Activated T-cell treated with anti-CD3 and anti-CD28 coated beads for 24 hours (primary cell): ENCODE measurements around the gene RNF5.
"Not testable (repeated sequence)": the region's sequence is repeated elsewhere in the genome, so short reads cannot be mapped to it uniquely, and the experiment has no call there.

Source experiments
- DNase-seq: peaks from one replicate; pipeline ENCODE4 v3.0.0-alpha.2; 2020; ENCODE audit warnings: low read depth

The RNF5 gene

GRCh38 chr6:32210191-32210601, 32.0 kb downstream of the RNF5 start:
- no peak for DNase-seq

- DNase-seq = not testable (repeated sequence)
Measured at GRCh38 chr6:32211432-32211831, 33.2 kb downstream of the RNF5 start.

GRCh38 chr6:32212076-32212760, 34.0 kb downstream of the RNF5 start:
- no peak for DNase-seq

GRCh38 chr6:32213649-32214048, 35.4 kb downstream of the RNF5 start:
- DNase-seq = no peak

- no peak for DNase-seq
Measured at GRCh38 chr6:32214126-32214525, 35.9 kb downstream of the RNF5 start.

- DNase-seq = no peak
Measured at GRCh38 chr6:32215617-32216016, 37.4 kb downstream of the RNF5 start.

GRCh38 chr6:32216285-32216684, 38.1 kb downstream of the RNF5 start:
- DNase-seq = no peak

- DNase-seq = no peak
Measured at GRCh38 chr6:32216998-32217397, 38.8 kb downstream of the RNF5 start.

- no peak for DNase-seq
Measured at GRCh38 chr6:32218167-32218566, 40.0 kb downstream of the RNF5 start.

GRCh38 chr6:32220021-32220420, 41.8 kb downstream of the RNF5 start:
- no peak for DNase-seq

- DNase-seq = no peak
Measured at GRCh38 chr6:32222333-32223230, 44.4 kb downstream of the RNF5 start.

- DNase-seq = no peak
Measured at GRCh38 chr6:32223258-32224235, 45.3 kb downstream of the RNF5 start, which contains the start of gene NOTCH4. Gene NOTCH4, minus strand, starts transcription at chr6:32224067. Its CDS starts 139 bp downstream, at chr6:32223928.

GRCh38 chr6:32224696-32225095, 46.5 kb downstream of the RNF5 start:
- DNase-seq = no peak

- no peak for DNase-seq
Measured at GRCh38 chr6:32226434-32226833, 48.2 kb downstream of the RNF5 start.
